BLaER1 (cell line): ENCODE measurements around the gene PXMP4.
"Not testable (repeated sequence)": the region's sequence is repeated elsewhere in the genome, so short reads cannot be mapped to it uniquely, and the experiment has no call there.

Source experiments
- H3K27ac ChIP-seq: shearing (Covaris generic); formaldehyde crosslinking; 2 replicates; pipeline ENCODE4 v1.8.1; 2022
- H3K27me3 ChIP-seq: shearing (Covaris generic); formaldehyde crosslinking; 2 replicates; pipeline ENCODE4 v1.8.1; 2022
- H3K36me3 ChIP-seq: shearing (Covaris generic); formaldehyde crosslinking; 2 replicates; pipeline ENCODE4 v1.8.1; 2022
- H3K4me1 ChIP-seq: shearing (Covaris generic); formaldehyde crosslinking; 2 replicates; pipeline ENCODE4 v1.8.1; 2022
- H3K4me2 ChIP-seq: shearing (Covaris generic); formaldehyde crosslinking; 2 replicates; pipeline ENCODE4 v1.8.1; 2022
- H3K4me3 ChIP-seq: shearing (Covaris generic); formaldehyde crosslinking; 2 replicates; pipeline ENCODE4 v1.8.1; 2022
- H3K9ac ChIP-seq: shearing (Covaris generic); formaldehyde crosslinking; 2 replicates; pipeline ENCODE4 v1.8.1; 2022
- H3K9me3 ChIP-seq: shearing (Covaris generic); formaldehyde crosslinking; 2 replicates; pipeline ENCODE4 v1.8.1; 2022
- H4K20me1 ChIP-seq: shearing (Covaris generic); formaldehyde crosslinking; 2 replicates; pipeline ENCODE4 v1.8.1; 2022
- Cebpa-rat ChIP-seq: shearing (Covaris generic); IDR thresholded peaks from 2 replicates; pipeline ENCODE4 v1.8.1; 2022

PXMP4 gene

GRCh38 chr20:33704197-33704924, 15.7 kb downstream of the PXMP4 start:
- Histone ChIP-seq H3K4me2 (no peak overlapping the region), H3K27ac (no peak overlapping the region), H4K20me1 (no peaks in the 10 kb centered on the region), H3K4me1 (peaks cover 15% of the 10 kb centered on the region), H3K27me3 (no peaks in the 10 kb centered on the region), H3K4me3 (no peak overlapping the region), H3K9ac (no peak overlapping the region), H3K9me3 (peaks cover 17% of the 10 kb centered on the region), H3K36me3 (no peaks in the 10 kb centered on the region)
- no peak for TF ChIP-seq Cebpa-rat

- H3K4me2 ChIP-seq, result peak overlapping the region; percentile 55
- H3K4me3 ChIP-seq, result no peak overlapping the region
- H3K9me3 ChIP-seq, result peaks cover 25% of the 10 kb centered on the region
- no peaks in the 10 kb centered on the region for H3K36me3 ChIP-seq
- no peak for TF ChIP-seq Cebpa-rat
- peaks cover 15% of the 10 kb centered on the region for H3K4me1 ChIP-seq
- no peak overlapping the region for H3K27ac ChIP-seq
- H3K27me3 ChIP-seq, result no peaks in the 10 kb centered on the region
- H4K20me1 ChIP-seq, result no peaks in the 10 kb centered on the region
- no peak overlapping the region for H3K9ac ChIP-seq
Measured at GRCh38 chr20:33703498-33704137, 16.5 kb downstream of the PXMP4 start.

GRCh38 chr20:33702861-33703260, 17.2 kb downstream of the PXMP4 start:
- Histone ChIP-seq H3K9ac (no peak overlapping the region), H3K4me1 (peaks cover 15% of the 10 kb centered on the region)

GRCh38 chr20:33701629-33702450, 18.3 kb downstream of the PXMP4 start:
- no peak overlapping the region for H3K27ac ChIP-seq
- H3K4me3 ChIP-seq, result no peak overlapping the region
- TF ChIP-seq Cebpa-rat, result no peak
- H3K9ac ChIP-seq, result no peak overlapping the region
- no peaks in the 10 kb centered on the region for H4K20me1 ChIP-seq
- no peaks in the 10 kb centered on the region for H3K36me3 ChIP-seq
- H3K4me2 ChIP-seq, result no peak overlapping the region
- H3K27me3 ChIP-seq, result no peaks in the 10 kb centered on the region
- peaks cover 38% of the 10 kb centered on the region for H3K9me3 ChIP-seq
- H3K4me1 ChIP-seq, result peaks cover 22% of the 10 kb centered on the region

More at GRCh38 chr20:33702861-33703260, 17.2 kb downstream of the PXMP4 start:
- H3K4me3 ChIP-seq, result no peak overlapping the region
- peaks cover 32% of the 10 kb centered on the region for H3K9me3 ChIP-seq
- H3K27ac ChIP-seq, result 0 out of 2 replicates have a peak overlapping the region, but pooled peaks have one; percentile 46
- no peaks in the 10 kb centered on the region for H4K20me1 ChIP-seq
- no peaks in the 10 kb centered on the region for H3K36me3 ChIP-seq
- no peaks in the 10 kb centered on the region for H3K27me3 ChIP-seq
- peak overlapping the region; percentile 55 for H3K4me2 ChIP-seq
- TF ChIP-seq Cebpa-rat, result no peak

GRCh38 chr20:33700696-33701441, 19.2 kb downstream of the PXMP4 start:
- peaks cover 22% of the 10 kb centered on the region for H3K4me1 ChIP-seq
- not testable (repeated sequence) for H3K4me3 ChIP-seq, H3K27ac ChIP-seq

GRCh38 chr20:33698966-33699365, 21.1 kb downstream of the PXMP4 start:
- not testable (repeated sequence) for H3K4me2 ChIP-seq, H4K20me1 ChIP-seq, H3K36me3 ChIP-seq, H3K9ac ChIP-seq, H3K27ac ChIP-seq, H3K27me3 ChIP-seq, H3K4me3 ChIP-seq
- H3K9me3 ChIP-seq, result peaks cover 38% of the 10 kb centered on the region
- H3K4me1 ChIP-seq, result peaks cover 39% of the 10 kb centered on the region

More at GRCh38 chr20:33700696-33701441, 19.2 kb downstream of the PXMP4 start:
- not testable (repeated sequence) for H3K4me2 ChIP-seq, H4K20me1 ChIP-seq, H3K36me3 ChIP-seq, H3K27me3 ChIP-seq, H3K9ac ChIP-seq
- H3K9me3 ChIP-seq, result peaks cover 38% of the 10 kb centered on the region

GRCh38 chr20:33697129-33697528, 23.0 kb downstream of the PXMP4 start:
- no peak overlapping the region for H3K4me3 ChIP-seq
- peaks cover 37% of the 10 kb centered on the region for H3K9me3 ChIP-seq
- no peaks in the 10 kb centered on the region for H4K20me1 ChIP-seq
- peaks cover 42% of the 10 kb centered on the region for H3K4me1 ChIP-seq
- H3K36me3 ChIP-seq, result no peaks in the 10 kb centered on the region
- no peak overlapping the region for H3K27ac ChIP-seq
- no peak for TF ChIP-seq Cebpa-rat
- no peak overlapping the region for H3K4me2 ChIP-seq
- H3K9ac ChIP-seq, result no peak overlapping the region
- no peaks in the 10 kb centered on the region for H3K27me3 ChIP-seq

GRCh38 chr20:33696448-33696847, 23.7 kb downstream of the PXMP4 start:
- Histone ChIP-seq H3K9ac (no peak overlapping the region), H4K20me1 (no peaks in the 10 kb centered on the region)

GRCh38 chr20:33694639-33695012, 25.5 kb downstream of the PXMP4 start:
- Histone ChIP-seq H3K9ac (peak overlapping the region; percentile 61; the same call in 1 of the 2 replicates), H3K27ac (peak overlapping the region; percentile 76), H4K20me1 (no peaks in the 10 kb centered on the region), H3K9me3 (peaks cover 21% of the 10 kb centered on the region), H3K4me3 (no peak overlapping the region), H3K4me1 (peaks cover 65% of the 10 kb centered on the region), H3K36me3 (no peaks in the 10 kb centered on the region), H3K4me2 (peak overlapping the region; percentile 79), H3K27me3 (no peaks in the 10 kb centered on the region)
- TF ChIP-seq Cebpa-rat, result no peak

More at GRCh38 chr20:33696448-33696847, 23.7 kb downstream of the PXMP4 start:
- TF ChIP-seq Cebpa-rat, result no peak
- Histone ChIP-seq H3K9me3 (peaks cover 31% of the 10 kb centered on the region), H3K4me2 (no peak overlapping the region), H3K36me3 (no peaks in the 10 kb centered on the region), H3K4me3 (no peak overlapping the region), H3K27me3 (no peaks in the 10 kb centered on the region), H3K4me1 (peaks cover 48% of the 10 kb centered on the region), H3K27ac (no peak overlapping the region)
